SK-N-SH (cell line): ENCODE measurements around the gene DLX1. TPM values are rescaled to one million over a fixed set of nuclear protein-coding genes. Genes with fewer than 3 reads are reported as not detected.

Experiments
- CTCF ChIA-PET: fragments of 300-600, 350-600 bp; formaldehyde crosslinking; extraction: SDS; loops from one replicate; lab custom pipeline; 2021; lab: Yijun Ruan, JAX
- POLR2A ChIA-PET: fragments of 350-600 bp; sonication (Branson Sonifier 250); formaldehyde crosslinking; extraction: SDS; loops from one replicate; lab custom pipeline; 2020; ENCODE audit warnings: antibody characterized with exemption, inconsistent platforms; lab: Yijun Ruan, JAX
- DNase-seq: peaks from one replicate; pipeline ENCODE4 v3.0.0; 2012
- H2AFZ ChIP-seq: fragments of 200-600 bp; sonication (generic); 2 replicates; pipeline ENCODE4 v1.8.1; 2016; ENCODE audit warnings: antibody characterized with exemption, mild to moderate bottlenecking, low read depth
- H3F3A ChIP-seq: fragments of 200-600 bp; sonication (generic); replicated peaks from 2 replicates; pipeline ENCODE3; 2016; ENCODE audit warnings: antibody characterized with exemption, mild to moderate bottlenecking; ENCODE audit not compliant: insufficient read depth
- H3K27ac ChIP-seq, 2 experiments: fragments of 200-500 bp in 1 of 2; fragments of 200-600 bp in 1 of 2; sonication (Bioruptor generic) in 1 of 2; sonication (generic), shearing (Covaris generic) in 1 of 2; 2 replicates each; pipeline versions ENCODE4 v1.5.1 to v1.6.1; 2014 to 2016; ENCODE audit warnings: low read depth in 2 of 2, inconsistent platforms in 1 of 2, low read length in 1 of 2, mild to moderate bottlenecking in 1 of 2, mixed read lengths in 1 of 2
- H3K27me3 ChIP-seq: fragments of 200-600 bp; sonication (generic), shearing (Covaris generic); 2 replicates; pipeline ENCODE4 v1.6.1; 2016; ENCODE audit warnings: mixed run types; ENCODE audit not compliant: insufficient read depth
- H3K36me3 ChIP-seq, 2 experiments: fragments of 200-500 bp in 1 of 2; fragments of 200-600 bp in 1 of 2; sonication (Bioruptor generic) in 1 of 2; sonication (generic) in 1 of 2; replicated peaks in 1 of 2; 2 replicates each; pipeline versions ENCODE3 to v1.5.1; 2014 to 2016; ENCODE audit warnings: low read length in 1 of 2, mild to moderate bottlenecking in 1 of 2; ENCODE audit not compliant: insufficient read depth in 2 of 2, control insufficient read depth in 1 of 2
- H3K4me1 ChIP-seq, 2 experiments: fragments of 200-500 bp in 1 of 2; fragments of 200-600 bp in 1 of 2; sonication (Bioruptor generic) in 1 of 2; sonication (generic), shearing (Covaris generic) in 1 of 2; 2 replicates each; pipeline versions ENCODE4 v1.5.1 to v1.6.1; 2014 to 2016; ENCODE audit warnings: low read depth in 1 of 2, low read length in 1 of 2, mixed run types in 1 of 2; ENCODE audit not compliant: insufficient read depth in 2 of 2, control insufficient read depth in 1 of 2
- H3K4me2 ChIP-seq: fragments of 200-600 bp; sonication (generic), shearing (Covaris generic); 2 replicates; pipeline ENCODE4 v1.6.1; 2017; ENCODE audit warnings: mixed run types
- H3K4me3 ChIP-seq, 2 experiments: fragments of 200-500 bp in 1 of 2; fragments of 200-600 bp in 1 of 2; sonication (Bioruptor generic) in 1 of 2; sonication (generic), shearing (Covaris generic) in 1 of 2; 2 replicates each; pipeline versions ENCODE4 v1.5.1 to v1.8.1; 2014 to 2016; ENCODE audit warnings: low read depth in 2 of 2, inconsistent platforms in 1 of 2, low read length in 1 of 2, mild to moderate bottlenecking in 1 of 2, mixed read lengths in 1 of 2, moderate library complexity in 1 of 2
- H3K79me2 ChIP-seq: fragments of 200-600 bp; sonication (generic); 2 replicates; pipeline ENCODE4 v1.8.1; 2017; ENCODE audit warnings: mild to moderate bottlenecking; ENCODE audit not compliant: insufficient read depth
- H3K9ac ChIP-seq: fragments of 200-600 bp; sonication (generic); 2 replicates; pipeline ENCODE4 v1.6.1; 2017; ENCODE audit warnings: mixed run types
- H3K9me2 ChIP-seq: fragments of 200-600 bp; sonication (generic); 2 replicates; pipeline ENCODE4 v1.6.1; 2017; ENCODE audit warnings: mixed run types
- H3K9me3 ChIP-seq: fragments of 200-600 bp; sonication (generic); 2 replicates; pipeline ENCODE4 v1.6.1; 2017; ENCODE audit warnings: mixed run types, mild to moderate bottlenecking, moderate library complexity
- H4K20me1 ChIP-seq: fragments of 200-600 bp; sonication (generic); 2 replicates; pipeline ENCODE4 v1.6.1; 2017; ENCODE audit warnings: mild to moderate bottlenecking, mixed run types; ENCODE audit not compliant: insufficient read depth
- EZH2phosphoT487 ChIP-seq: fragments of 200-600 bp; sonication (generic); IDR thresholded peaks from 2 replicates; pipeline ENCODE4 v1.6.1; 2017; ENCODE audit warnings: low read depth, mixed run types, mild to moderate bottlenecking, antibody characterized with exemption, moderate library complexity, borderline replicate concordance
- FOSL2 ChIP-seq: IDR thresholded peaks from 2 replicates; pipeline ENCODE4 v1.4.0; 2012; ENCODE audit warnings: low read depth, mild to moderate bottlenecking, moderate library complexity, borderline replicate concordance
- FOXM1 ChIP-seq: IDR thresholded peaks from 2 replicates; pipeline ENCODE4 v1.4.0; 2012; ENCODE audit warnings: low read depth, mild to moderate bottlenecking
- GATA2 ChIP-seq: sonication (generic); formaldehyde crosslinking; IDR thresholded peaks from 2 replicates; pipeline ENCODE4 v1.5.0; 2020; ENCODE audit warnings: mild to moderate bottlenecking, missing genetic modification reagents
- IRF3 ChIP-seq: fragments of 150-350 bp; IDR thresholded peaks from 2 replicates; pipeline ENCODE4 v1.6.1; 2016; ENCODE audit warnings: mild to moderate bottlenecking, low read depth, low read length
- JUND ChIP-seq: IDR thresholded peaks from 2 replicates; pipeline ENCODE4 v1.4.0; 2012
- MEF2A ChIP-seq: IDR thresholded peaks from 2 replicates; pipeline ENCODE4 v1.4.0; 2012; ENCODE audit warnings: low read depth, borderline replicate concordance
- MXI1 ChIP-seq: IDR thresholded peaks from 2 replicates; pipeline ENCODE4 v1.6.1; 2012; ENCODE audit warnings: mild to moderate bottlenecking, low read depth, low read length, improper control_type of control experiment
- NRF1 ChIP-seq: IDR thresholded peaks from 2 replicates; pipeline ENCODE4 v1.6.1; 2012; ENCODE audit warnings: low read depth, mild to moderate bottlenecking, low read length
- RAD21 ChIP-seq: IDR thresholded peaks from 2 replicates; pipeline ENCODE4 v1.6.1; 2012; ENCODE audit warnings: mild to moderate bottlenecking, low read length
- USF1 ChIP-seq: IDR thresholded peaks from 2 replicates; pipeline ENCODE4 v1.4.0; 2012; ENCODE audit warnings: low read depth, borderline replicate concordance
- WGBS: methylation state at CpG from one replicate; pipeline ENCODE4 v1.1.6; 2017; ENCODE audit warnings: low lambda C conversion rate; 5-methylcytosine and 5-hydroxymethylcytosine counted together
- polyA plus RNA-seq, 3 experiments: library from polyadenylated mRNA; depleted of rRNA; stranded (reverse); fragments of >200 nt; gene quantifications; 2 replicates each; pipeline ENCODE4 v1.2.3, GENCODE V29; 2012

DLX1 gene
- polyA plus RNA-seq, 1 of the 3 experiments (the other 2 are of a cell fraction), result 0.07 TPM

- H3K27ac ChIP-seq, result no peak overlapping the region
- DNase-seq, result no peak
- no peak overlapping the region for H3K9ac ChIP-seq
- WGBS, result 86% methylated on average over 3 of the region's 3 CpGs
- no peak overlapping the region for H2AFZ ChIP-seq
- ChIA-PET POLR2A (no interaction called here), CTCF (interaction anchor here (1.1 to 1.4 kb wide), 2 partner anchors 9 to 12 kb away, joined by 3 to 4 read pairs; no protein-coding TSS in a partner anchor)
- H3K4me2 ChIP-seq, result no peak overlapping the region
- H4K20me1 ChIP-seq, result no peaks in the 10 kb centered on the region
- H3K4me1 ChIP-seq, result peaks cover 0 to 4% of the 10 kb centered on the region in 2 experiments; a peak in 1 of 4 replicates
- no peaks in the 10 kb centered on the region for H3K27me3 ChIP-seq
- no peaks in the 10 kb centered on the region for H3K79me2 ChIP-seq
- H3K4me3 ChIP-seq, result no peak overlapping the region
- H3K9me2 ChIP-seq, result no peaks in the 10 kb centered on the region
- H3K36me3 ChIP-seq, result no peaks in the 10 kb centered on the region
- TF ChIP-seq JUND (no peak), RAD21 (no peak)
- no peaks in the 10 kb centered on the region; the same call in 1 of the 2 replicates for H3K9me3 ChIP-seq
- H3F3A ChIP-seq, result peaks cover 2% of the 10 kb centered on the region
Measured at GRCh38 chr2:172072303-172072702, 13.0 kb upstream of the DLX1 start.

GRCh38 chr2:172072706-172073105, 12.6 kb upstream of the DLX1 start:
- WGBS, result 87% methylated on average over 2 of the region's 2 CpGs
- Histone ChIP-seq H2AFZ (no peak overlapping the region), H3K36me3 (no peaks in the 10 kb centered on the region), H4K20me1 (no peaks in the 10 kb centered on the region), H3K9me3 (no peaks in the 10 kb centered on the region; the same call in 1 of the 2 replicates), H3K4me2 (no peak overlapping the region), H3K27ac (no peak overlapping the region), H3K9me2 (no peaks in the 10 kb centered on the region), H3K9ac (no peak overlapping the region), H3K4me1 (peaks cover 0 to 4% of the 10 kb centered on the region in 2 experiments; a peak in 1 of 4 replicates), H3F3A (peaks cover 2% of the 10 kb centered on the region), H3K27me3 (no peaks in the 10 kb centered on the region), H3K79me2 (no peaks in the 10 kb centered on the region), H3K4me3 (no peak overlapping the region)
- POLR2A ChIA-PET, result no interaction called here
- TF ChIP-seq USF1 (no peak), MEF2A (no peak), MXI1 (no peak), FOSL2 (no peak), FOXM1 (no peak), IRF3 (no peak), GATA2 (no peak), RAD21 (no peak)
- DNase-seq, result no peak
- CTCF ChIA-PET, result interaction anchor here (1.1 to 1.4 kb wide), 2 partner anchors 9 to 12 kb away, joined by 3 to 4 read pairs; no protein-coding TSS in a partner anchor

DNA sequence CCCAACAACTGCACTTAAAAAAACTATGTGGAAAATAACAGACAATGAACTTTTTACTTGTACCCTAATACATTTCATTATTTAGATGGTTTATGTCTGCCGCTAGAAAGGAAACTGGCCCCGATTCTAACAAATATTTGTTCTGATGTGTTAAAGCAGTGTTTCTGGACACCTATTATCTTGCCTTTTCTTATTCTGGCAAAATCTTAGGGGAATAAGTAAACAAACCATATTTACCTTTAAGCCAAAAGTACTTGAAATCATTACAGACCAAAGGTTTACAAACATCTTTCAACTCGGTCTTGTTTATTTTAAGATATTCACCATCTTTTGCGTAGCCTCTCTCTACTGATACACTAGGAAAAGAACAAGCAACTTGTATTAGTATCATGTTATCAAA, 11.8 kb upstream of the DLX1 start:
- WGBS, result 91% methylated on average over 4 of the region's 4 CpGs

More for the DNA sequence above, 11.8 kb upstream of the DLX1 start:
- no peak for TF ChIP-seq NRF1
- TF ChIP-seq EZH2phosphoT487, result no peak
- Histone ChIP-seq H4K20me1 (no peaks in the 10 kb centered on the region), H3K79me2 (no peaks in the 10 kb centered on the region), H3F3A (peaks cover 2% of the 10 kb centered on the region), H3K9ac (no peak overlapping the region), H3K9me3 (no peaks in the 10 kb centered on the region), H3K36me3 (no peaks in the 10 kb centered on the region), H3K4me1 (peaks cover 0 to 4% of the 10 kb centered on the region in 2 experiments; a peak in 1 of 4 replicates), H3K4me3 (no peak overlapping the region), H3K27ac (no peak overlapping the region), H3K27me3 (no peaks in the 10 kb centered on the region), H3K9me2 (no peaks in the 10 kb centered on the region), H2AFZ (no peak overlapping the region), H3K4me2 (no peak overlapping the region)
- POLR2A ChIA-PET, result no interaction called here
- DNase-seq, result no peak
- CTCF ChIA-PET, result interaction anchor here (1.0 to 1.4 kb wide), 3 partner anchors 8 to 31 kb away, joined by 3 to 4 read pairs (median 3); no protein-coding TSS in a partner anchor
